Measurements from ENCODE around the gene HIVEP3.

DNA sequence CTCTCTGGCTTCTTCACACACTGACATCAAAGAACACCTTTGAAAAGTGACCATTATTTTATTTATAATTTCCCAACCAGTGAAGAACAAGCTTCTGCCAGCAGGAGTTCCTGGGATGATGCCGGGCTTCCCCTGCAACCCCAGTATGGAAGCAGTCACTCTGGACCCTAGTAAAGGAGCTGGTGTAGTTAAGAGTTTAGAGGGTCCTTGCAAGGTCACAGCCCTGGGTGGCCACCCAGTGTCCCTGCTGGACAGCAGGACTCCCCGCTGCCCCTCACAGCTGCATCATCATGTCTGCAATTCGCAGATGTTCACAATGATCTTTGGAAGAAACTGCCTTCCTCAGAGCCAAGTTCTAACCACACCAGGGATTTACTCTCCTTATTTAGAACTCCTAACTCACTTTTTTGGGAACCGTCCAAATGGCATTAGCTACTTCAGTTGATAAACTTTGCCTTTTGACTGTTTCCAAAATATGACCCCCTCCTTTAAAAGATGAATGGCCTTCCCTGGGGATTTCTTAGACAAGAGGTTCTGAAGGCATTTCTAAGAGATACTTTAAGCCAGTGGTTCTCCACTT lies 90.6 kb downstream of the HIVEP3 start:
- TF ChIP-seq, protein P1, sequence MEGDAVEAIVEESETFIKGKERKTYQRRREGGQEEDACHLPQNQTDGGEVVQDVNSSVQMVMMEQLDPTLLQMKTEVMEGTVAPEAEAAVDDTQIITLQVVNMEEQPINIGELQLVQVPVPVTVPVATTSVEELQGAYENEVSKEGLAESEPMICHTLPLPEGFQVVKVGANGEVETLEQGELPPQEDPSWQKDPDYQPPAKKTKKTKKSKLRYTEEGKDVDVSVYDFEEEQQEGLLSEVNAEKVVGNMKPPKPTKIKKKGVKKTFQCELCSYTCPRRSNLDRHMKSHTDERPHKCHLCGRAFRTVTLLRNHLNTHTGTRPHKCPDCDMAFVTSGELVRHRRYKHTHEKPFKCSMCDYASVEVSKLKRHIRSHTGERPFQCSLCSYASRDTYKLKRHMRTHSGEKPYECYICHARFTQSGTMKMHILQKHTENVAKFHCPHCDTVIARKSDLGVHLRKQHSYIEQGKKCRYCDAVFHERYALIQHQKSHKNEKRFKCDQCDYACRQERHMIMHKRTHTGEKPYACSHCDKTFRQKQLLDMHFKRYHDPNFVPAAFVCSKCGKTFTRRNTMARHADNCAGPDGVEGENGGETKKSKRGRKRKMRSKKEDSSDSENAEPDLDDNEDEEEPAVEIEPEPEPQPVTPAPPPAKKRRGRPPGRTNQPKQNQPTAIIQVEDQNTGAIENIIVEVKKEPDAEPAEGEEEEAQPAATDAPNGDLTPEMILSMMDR (IDR thresholded peaks at IDR 0.05): no peak
- no peak for TF ChIP-seq POLR2A (IDR thresholded peaks at IDR 0.05)

Measured in heart left ventricle (tissue), 13 donors.